HepG2 (cell line): ENCODE data around the gene PTK7. TPM values are rescaled to one million over a fixed set of nuclear protein-coding genes. Genes with fewer than 3 reads are reported as not detected.

Experiments used
- ARNT2 ChIP-seq: sonication (generic); formaldehyde crosslinking; IDR thresholded peaks from 2 replicates; pipeline ENCODE4 v1.8.0; 2022; ENCODE audit warnings: mild to moderate bottlenecking, low read depth, missing genetic modification reagents, moderate library complexity
- ETV5 ChIP-seq: IDR thresholded peaks from 2 replicates; pipeline ENCODE4 v1.6.1; 2018; ENCODE audit warnings: missing biosample characterization, missing genetic modification reagents, inconsistent platforms, borderline replicate concordance
- FOSL1 ChIP-seq: sonication (generic); formaldehyde crosslinking; IDR thresholded peaks from 2 replicates; pipeline ENCODE4 v1.9.0; 2021; ENCODE audit warnings: missing genetic modification reagents, borderline replicate concordance
- GABPA ChIP-seq, 2 experiments: IDR thresholded peaks; 2 replicates each; pipeline ENCODE4 v1.6.1; 2011 to 2016; ENCODE audit warnings: low read depth in 2 of 2, low read length in 1 of 2, missing biosample characterization in 1 of 2, missing genetic modification characterization in 1 of 2
- HES4 ChIP-seq: sonication (generic); formaldehyde crosslinking; IDR thresholded peaks from 2 replicates; pipeline ENCODE4 v1.9.0; 2021; ENCODE audit warnings: mild to moderate bottlenecking, missing genetic modification reagents, borderline replicate concordance
- HNRNPUL1 ChIP-seq: fragments of 200-400 bp; formaldehyde crosslinking; IDR thresholded peaks from 2 replicates; pipeline ENCODE4 v1.6.1; 2017; ENCODE audit warnings: low read depth, mild to moderate bottlenecking, low read length, moderate library complexity
- MED13 ChIP-seq: sonication (generic); formaldehyde crosslinking; IDR thresholded peaks from 2 replicates; pipeline ENCODE4 v1.5.0; 2020; ENCODE audit warnings: missing genetic modification reagents
- MTA1 ChIP-seq: sonication (generic); formaldehyde crosslinking; IDR thresholded peaks from 2 replicates; pipeline ENCODE4 v1.4.0; 2020; ENCODE audit warnings: missing genetic modification reagents, mild to moderate bottlenecking, borderline replicate concordance
- NR2C2 ChIP-seq: sonication (generic); formaldehyde crosslinking; IDR thresholded peaks from 2 replicates; pipeline ENCODE4 v1.4.0; 2020; ENCODE audit warnings: missing genetic modification reagents, mild to moderate bottlenecking, moderate library complexity, borderline replicate concordance
- POLR2G ChIP-seq: fragments of 200-400 bp; formaldehyde crosslinking; IDR thresholded peaks from 2 replicates; pipeline ENCODE4 v1.6.1; 2018; ENCODE audit warnings: mild to moderate bottlenecking, low read depth, low read length, moderate library complexity
- RFX1 ChIP-seq: fragments of 450-650 bp; IDR thresholded peaks from 2 replicates; pipeline ENCODE4 v1.6.1; 2017
- SOX13 ChIP-seq, 3 experiments: fragments of 450-650 bp in 1 of 3; sonication (generic) in 1 of 3; formaldehyde crosslinking in 1 of 3; IDR thresholded peaks in 2 of 3; conservative IDR thresholded peaks in 1 of 3; 2 replicates each; pipeline versions ENCODE4 v1.5.0 to v1.6.1; 2016 to 2020; ENCODE audit warnings: antibody characterized with exemption in 1 of 3, mild to moderate bottlenecking in 1 of 3, missing compliant biosample characterization in 1 of 3, missing genetic modification reagents in 1 of 3, moderate library complexity in 1 of 3
- TCF7 ChIP-seq: sonication (generic); IDR thresholded peaks from 2 replicates; pipeline ENCODE4 v1.6.1; 2016; ENCODE audit warnings: antibody characterized with exemption, low read depth
- YEATS2 ChIP-seq: sonication (generic); formaldehyde crosslinking; IDR thresholded peaks from 2 replicates; pipeline ENCODE4 v1.4.0; 2020; ENCODE audit warnings: missing genetic modification reagents, borderline replicate concordance
- ZFYVE20 ChIP-seq: sonication (generic); formaldehyde crosslinking; IDR thresholded peaks from 2 replicates; pipeline ENCODE4 v1.8.0; 2023; ENCODE audit warnings: low read depth, mild to moderate bottlenecking, moderate library complexity, missing genetic modification reagents, borderline replicate concordance
- ZNF224 ChIP-seq: sonication (generic); formaldehyde crosslinking; IDR thresholded peaks from 2 replicates; pipeline ENCODE4 v1.5.0; 2020; ENCODE audit warnings: mild to moderate bottlenecking, missing genetic modification reagents
- ZNF430 ChIP-seq: sonication (generic); formaldehyde crosslinking; IDR thresholded peaks from 2 replicates; pipeline ENCODE4 v1.9.0; 2021; ENCODE audit warnings: mild to moderate bottlenecking, missing genetic modification reagents
- ZNF557 ChIP-seq: sonication (generic); formaldehyde crosslinking; IDR thresholded peaks from 2 replicates; pipeline ENCODE4 v1.4.0; 2020; ENCODE audit warnings: missing genetic modification reagents
- ZNF772 ChIP-seq: sonication (generic); formaldehyde crosslinking; IDR thresholded peaks from 2 replicates; pipeline ENCODE4 v1.5.0; 2020; ENCODE audit warnings: mild to moderate bottlenecking, missing genetic modification reagents
- ZNF878 ChIP-seq: sonication (generic); formaldehyde crosslinking; IDR thresholded peaks from 2 replicates; pipeline ENCODE4 v1.8.1; 2023; ENCODE audit warnings: mild to moderate bottlenecking, missing genetic modification reagents, moderate library complexity
- ZSCAN9 ChIP-seq: IDR thresholded peaks from 2 replicates; pipeline ENCODE4 v1.6.1; 2016; ENCODE audit warnings: borderline replicate concordance
- polyA plus RNA-seq, 8 experiments: library from polyadenylated mRNA; depleted of rRNA in 3 of 8; stranded (reverse) in 7 of 8; unstranded in 1 of 8; fragments of >200 nt; fragmentation: Illumina TruSeq in 4 of 8; extraction: Trizol in 4 of 8; gene quantifications; 2 replicates each; pipeline versions ENCODE4 v1.2.1 to v1.2.3, GENCODE V29; 2011 to 2016; ENCODE audit warnings: low read depth in 4 of 8, missing spikeins in 1 of 8, mixed read lengths in 1 of 8; ENCODE audit not compliant: insufficient read depth in 1 of 8
- total RNA-seq, 5 experiments: library from RNA; depleted of rRNA; stranded (reverse); fragments of >200 nt; fragmentation: Illumina TruSeq; extraction: Trizol; gene quantifications; 2 replicates each; pipeline ENCODE4 v1.2.3, GENCODE V29; 2016; ENCODE audit warnings: low read depth in 1 of 5
- TF ChIP-seq, protein P1 (sequence below): sonication (generic); formaldehyde crosslinking; IDR thresholded peaks from 2 replicates; pipeline ENCODE4 v1.4.0; 2020; ENCODE audit warnings: missing genetic modification reagents
- TF ChIP-seq, protein P2 (sequence below): sonication (generic); formaldehyde crosslinking; IDR thresholded peaks from 2 replicates; pipeline ENCODE4 v1.5.0; 2020; ENCODE audit warnings: mild to moderate bottlenecking, missing genetic modification reagents
- TF ChIP-seq, protein P3 (sequence below): IDR thresholded peaks from 2 replicates; pipeline ENCODE4 v1.6.1; 2016; ENCODE audit warnings: low read depth

The PTK7 gene
- total and polyA plus RNA-seq, 2 of the 13 experiments (the other 11 are each of a cell fraction or from before 2014, with no cell fraction given) = 98.5 to 99.8 TPM

DNA sequence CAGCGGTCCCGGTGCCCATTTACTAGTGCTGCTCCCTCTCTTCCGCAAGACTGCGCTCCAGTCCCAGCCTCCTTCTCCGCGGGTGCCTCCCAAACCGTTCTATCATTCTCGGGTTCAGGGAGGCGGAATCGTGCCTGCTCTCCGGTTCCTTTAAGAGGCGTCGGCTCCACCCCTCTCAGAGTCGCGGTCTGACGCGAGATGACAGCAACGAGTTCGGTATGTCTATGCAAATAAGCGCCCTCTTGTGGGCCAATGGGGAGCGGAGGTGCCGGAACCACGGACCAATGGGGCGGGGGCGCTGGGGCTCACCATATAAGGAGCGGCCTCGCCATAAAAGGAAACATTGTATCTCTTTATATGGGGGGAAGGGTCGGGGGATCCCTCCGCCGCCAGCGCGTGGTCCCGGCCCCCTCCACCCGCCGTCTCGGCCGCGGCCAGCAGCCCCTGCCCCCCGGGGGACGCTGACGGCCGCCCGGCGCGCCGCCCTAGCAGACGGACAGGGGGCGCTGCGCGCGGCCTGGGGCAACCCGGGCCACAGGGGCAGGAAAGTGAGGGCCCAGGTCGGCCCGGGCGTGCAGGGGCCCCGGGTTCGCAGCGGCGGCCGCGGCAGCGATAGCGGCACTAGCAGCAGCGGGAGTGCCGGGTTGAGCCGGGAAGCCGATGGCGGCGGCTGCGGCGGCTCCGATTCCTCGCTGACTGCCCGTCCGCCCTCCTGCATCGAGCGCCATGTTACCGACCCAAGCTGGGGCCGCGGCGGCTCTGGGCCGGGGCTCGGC lies 95.0 kb downstream of the PTK7 start, which contains the start of gene SRF (continued):
- TF ChIP-seq YEATS2 (no peak; the same call in 1 of the 2 replicates), ZSCAN9 (CRISPR knock-in tag) (peak; percentile 44; the same call in 1 of the 2 replicates), MED13 (CRISPR knock-in tag) (no peak; the same call in 1 of the 2 replicates), ZNF557 (CRISPR knock-in tag) (0 out of 2 replicates have a peak, but pooled peaks have one; percentile 9), ZFYVE20 (CRISPR knock-in tag) (no peak), ZNF430 (CRISPR knock-in tag) (peak; percentile 68), POLR2G (peak; percentile 82), ARNT2 (CRISPR knock-in tag) (peak; percentile 93), ETV5 (peak; percentile 27; the same call in 1 of the 2 replicates), ZNF772 (CRISPR knock-in tag) (peak; percentile 31; the same call in 1 of the 2 replicates), GABPA (IDR thresholded peaks at IDR 0.05; ENCODE audit: low read depth, low read length) (no peak), GABPA (CRISPR knock-in tag; IDR thresholded peaks at IDR 0.05; ENCODE audit: low read depth) (peak; percentile 39; the same call in 1 of the 2 replicates), NR2C2 (CRISPR knock-in tag) (0 out of 2 replicates have a peak, but pooled peaks have one; percentile 38), MTA1 (CRISPR knock-in tag) (0 out of 2 replicates have a peak, but pooled peaks have one; percentile 73), HNRNPUL1 (no peak), SOX13 (IDR thresholded peaks at IDR 0.05) (peak; percentile 27; the same call in 1 of the 2 replicates), SOX13 (CRISPR knock-in tag; conservative IDR thresholded peaks at IDR 0.05 in 1 of 2, IDR thresholded peaks at IDR 0.05 in 1 of 2) (no peak; a peak in 1 of 4 replicates), HES4 (peak; percentile 85; the same call in 1 of the 2 replicates), FOSL1 (no peak), TCF7 (no peak), ZNF224 (CRISPR knock-in tag) (no peak), ZNF878 (CRISPR knock-in tag) (no peak), RFX1 (no peak)
- TF ChIP-seq, protein P1, sequence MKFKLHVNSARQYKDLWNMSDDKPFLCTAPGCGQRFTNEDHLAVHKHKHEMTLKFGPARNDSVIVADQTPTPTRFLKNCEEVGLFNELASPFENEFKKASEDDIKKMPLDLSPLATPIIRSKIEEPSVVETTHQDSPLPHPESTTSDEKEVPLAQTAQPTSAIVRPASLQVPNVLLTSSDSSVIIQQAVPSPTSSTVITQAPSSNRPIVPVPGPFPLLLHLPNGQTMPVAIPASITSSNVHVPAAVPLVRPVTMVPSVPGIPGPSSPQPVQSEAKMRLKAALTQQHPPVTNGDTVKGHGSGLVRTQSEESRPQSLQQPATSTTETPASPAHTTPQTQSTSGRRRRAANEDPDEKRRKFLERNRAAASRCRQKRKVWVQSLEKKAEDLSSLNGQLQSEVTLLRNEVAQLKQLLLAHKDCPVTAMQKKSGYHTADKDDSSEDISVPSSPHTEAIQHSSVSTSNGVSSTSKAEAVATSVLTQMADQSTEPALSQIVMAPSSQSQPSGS (CRISPR knock-in tag) = no peak; the same call in 1 of the 2 replicates
- TF ChIP-seq, protein P2, sequence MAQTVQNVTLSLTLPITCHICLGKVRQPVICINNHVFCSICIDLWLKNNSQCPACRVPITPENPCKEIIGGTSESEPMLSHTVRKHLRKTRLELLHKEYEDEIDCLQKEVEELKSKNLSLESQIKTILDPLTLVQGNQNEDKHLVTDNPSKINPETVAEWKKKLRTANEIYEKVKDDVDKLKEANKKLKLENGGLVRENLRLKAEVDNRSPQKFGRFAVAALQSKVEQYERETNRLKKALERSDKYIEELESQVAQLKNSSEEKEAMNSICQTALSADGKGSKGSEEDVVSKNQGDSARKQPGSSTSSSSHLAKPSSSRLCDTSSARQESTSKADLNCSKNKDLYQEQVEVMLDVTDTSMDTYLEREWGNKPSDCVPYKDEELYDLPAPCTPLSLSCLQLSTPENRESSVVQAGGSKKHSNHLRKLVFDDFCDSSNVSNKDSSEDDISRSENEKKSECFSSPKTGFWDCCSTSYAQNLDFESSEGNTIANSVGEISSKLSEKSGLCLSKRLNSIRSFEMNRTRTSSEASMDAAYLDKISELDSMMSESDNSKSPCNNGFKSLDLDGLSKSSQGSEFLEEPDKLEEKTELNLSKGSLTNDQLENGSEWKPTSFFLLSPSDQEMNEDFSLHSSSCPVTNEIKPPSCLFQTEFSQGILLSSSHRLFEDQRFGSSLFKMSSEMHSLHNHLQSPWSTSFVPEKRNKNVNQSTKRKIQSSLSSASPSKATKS (CRISPR knock-in tag) = no peak
- TF ChIP-seq, protein P3, sequence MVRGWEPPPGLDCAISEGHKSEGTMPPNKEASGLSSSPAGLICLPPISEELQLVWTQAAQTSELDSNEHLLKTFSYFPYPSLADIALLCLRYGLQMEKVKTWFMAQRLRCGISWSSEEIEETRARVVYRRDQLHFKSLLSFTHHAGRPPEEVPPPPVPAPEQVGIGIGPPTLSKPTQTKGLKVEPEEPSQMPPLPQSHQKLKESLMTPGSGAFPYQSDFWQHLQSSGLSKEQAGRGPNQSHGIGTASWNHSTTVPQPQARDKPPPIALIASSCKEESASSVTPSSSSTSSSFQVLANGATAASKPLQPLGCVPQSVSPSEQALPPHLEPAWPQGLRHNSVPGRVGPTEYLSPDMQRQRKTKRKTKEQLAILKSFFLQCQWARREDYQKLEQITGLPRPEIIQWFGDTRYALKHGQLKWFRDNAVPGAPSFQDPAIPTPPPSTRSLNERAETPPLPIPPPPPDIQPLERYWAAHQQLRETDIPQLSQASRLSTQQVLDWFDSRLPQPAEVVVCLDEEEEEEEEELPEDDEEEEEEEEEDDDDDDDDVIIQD (CRISPR knock-in tag) = peak; percentile 96
